HepG2 (cell line): ENCODE data around the gene ITPRIPL1. TPM values are rescaled to one million over a fixed set of nuclear protein-coding genes. Genes with fewer than 3 reads are reported as not detected.

ENCODE experiments used
- GPN1 ChIP-seq: sonication (generic); formaldehyde crosslinking; IDR thresholded peaks from 2 replicates; pipeline ENCODE4 v1.5.1; 2020; ENCODE audit warnings: missing genetic modification reagents, borderline replicate concordance
- IRF2 ChIP-seq: IDR thresholded peaks from 2 replicates; pipeline ENCODE4 v1.6.1; 2018; ENCODE audit warnings: missing genetic modification reagents, missing compliant biosample characterization
- KLF16 ChIP-seq, 2 experiments: sonication (generic) in 1 of 2; formaldehyde crosslinking in 1 of 2; IDR thresholded peaks; 2 replicates each; pipeline versions ENCODE4 v1.6.1 to v1.8.0; 2016 to 2023; ENCODE audit warnings: missing genetic modification reagents in 2 of 2, missing compliant biosample characterization in 1 of 2
- NCOA2 ChIP-seq: sonication (generic); formaldehyde crosslinking; IDR thresholded peaks from 2 replicates; pipeline ENCODE4 v1.8.0; 2022; ENCODE audit warnings: inconsistent platforms
- NKX3-1 ChIP-seq: sonication (generic); formaldehyde crosslinking; IDR thresholded peaks from 2 replicates; pipeline ENCODE4 v1.5.0; 2020; ENCODE audit warnings: missing genetic modification reagents
- NRL ChIP-seq: sonication (generic); formaldehyde crosslinking; IDR thresholded peaks from 2 replicates; pipeline ENCODE4 v1.5.0; 2020; ENCODE audit warnings: missing genetic modification reagents, mild to moderate bottlenecking, moderate library complexity, borderline replicate concordance
- POGZ ChIP-seq: sonication (generic); formaldehyde crosslinking; IDR thresholded peaks from 2 replicates; pipeline ENCODE4 v1.4.0; 2020; ENCODE audit warnings: mild to moderate bottlenecking, missing genetic modification reagents
- SMAD1 ChIP-seq: sonication (generic); formaldehyde crosslinking; IDR thresholded peaks from 2 replicates; pipeline ENCODE4 v1.4.0; 2020; ENCODE audit warnings: missing genetic modification reagents, low read depth, mild to moderate bottlenecking, borderline replicate concordance
- ZBTB8A ChIP-seq: sonication (generic); formaldehyde crosslinking; IDR thresholded peaks from 2 replicates; pipeline ENCODE4 v1.4.0; 2020; ENCODE audit warnings: mild to moderate bottlenecking, low read depth, missing genetic modification reagents, borderline replicate concordance
- ZFP90 ChIP-seq: sonication (generic); formaldehyde crosslinking; IDR thresholded peaks from 2 replicates; pipeline ENCODE4 v1.8.0; 2022; ENCODE audit warnings: missing genetic modification reagents, mild to moderate bottlenecking, inconsistent platforms, borderline replicate concordance
- ZNF296 ChIP-seq: sonication (generic); formaldehyde crosslinking; conservative IDR thresholded peaks from 2 replicates; pipeline ENCODE4 v1.5.0; 2020; ENCODE audit warnings: mild to moderate bottlenecking, missing genetic modification reagents
- ZNF556 ChIP-seq: sonication (generic); formaldehyde crosslinking; IDR thresholded peaks from 2 replicates; pipeline ENCODE4 v1.4.0; 2020; ENCODE audit warnings: mild to moderate bottlenecking, missing genetic modification reagents, borderline replicate concordance
- ZNF574 ChIP-seq: sonication (generic); formaldehyde crosslinking; IDR thresholded peaks from 2 replicates; pipeline ENCODE4 v1.4.0; 2020; ENCODE audit warnings: missing genetic modification reagents
- ZNF75D ChIP-seq: sonication (generic); formaldehyde crosslinking; IDR thresholded peaks from 2 replicates; pipeline ENCODE4 v1.8.1; 2023; ENCODE audit warnings: missing genetic modification reagents, mild to moderate bottlenecking, borderline replicate concordance
- polyA plus RNA-seq, 8 experiments: library from polyadenylated mRNA; depleted of rRNA in 3 of 8; stranded (reverse) in 7 of 8; unstranded in 1 of 8; fragments of >200 nt; fragmentation: Illumina TruSeq in 4 of 8; extraction: Trizol in 4 of 8; gene quantifications; 2 replicates each; pipeline versions ENCODE4 v1.2.1 to v1.2.3, GENCODE V29; 2011 to 2016; ENCODE audit warnings: low read depth in 4 of 8, missing spikeins in 1 of 8, mixed read lengths in 1 of 8; ENCODE audit not compliant: insufficient read depth in 1 of 8
- total RNA-seq, 5 experiments: library from RNA; depleted of rRNA; stranded (reverse); fragments of >200 nt; fragmentation: Illumina TruSeq; extraction: Trizol; gene quantifications; 2 replicates each; pipeline ENCODE4 v1.2.3, GENCODE V29; 2016; ENCODE audit warnings: low read depth in 1 of 5
- TF ChIP-seq, protein P1 (sequence below): sonication (generic); formaldehyde crosslinking; IDR thresholded peaks from 2 replicates; pipeline ENCODE4 v1.5.1; 2020; ENCODE audit warnings: missing genetic modification reagents, mild to moderate bottlenecking, borderline replicate concordance
- TF ChIP-seq, protein P2 (sequence below): sonication (generic); formaldehyde crosslinking; IDR thresholded peaks from 2 replicates; pipeline ENCODE4 v1.8.1; 2023; ENCODE audit warnings: missing genetic modification reagents, inconsistent platforms, borderline replicate concordance
- TF ChIP-seq, protein P3 (sequence below): sonication (generic); formaldehyde crosslinking; IDR thresholded peaks from 2 replicates; pipeline ENCODE4 v1.4.0; 2020; ENCODE audit warnings: missing genetic modification reagents, mild to moderate bottlenecking, borderline replicate concordance
- TF ChIP-seq, protein P4 (sequence below): sonication (generic); formaldehyde crosslinking; IDR thresholded peaks from 2 replicates; pipeline ENCODE4 v1.5.1; 2020; ENCODE audit warnings: missing genetic modification reagents, mild to moderate bottlenecking, borderline replicate concordance

Gene ITPRIPL1
- total and polyA plus RNA-seq, 2 of the 13 experiments (the other 11 are each of a cell fraction or from before 2014, with no cell fraction given), result 4.3 to 11.7 TPM

DNA sequence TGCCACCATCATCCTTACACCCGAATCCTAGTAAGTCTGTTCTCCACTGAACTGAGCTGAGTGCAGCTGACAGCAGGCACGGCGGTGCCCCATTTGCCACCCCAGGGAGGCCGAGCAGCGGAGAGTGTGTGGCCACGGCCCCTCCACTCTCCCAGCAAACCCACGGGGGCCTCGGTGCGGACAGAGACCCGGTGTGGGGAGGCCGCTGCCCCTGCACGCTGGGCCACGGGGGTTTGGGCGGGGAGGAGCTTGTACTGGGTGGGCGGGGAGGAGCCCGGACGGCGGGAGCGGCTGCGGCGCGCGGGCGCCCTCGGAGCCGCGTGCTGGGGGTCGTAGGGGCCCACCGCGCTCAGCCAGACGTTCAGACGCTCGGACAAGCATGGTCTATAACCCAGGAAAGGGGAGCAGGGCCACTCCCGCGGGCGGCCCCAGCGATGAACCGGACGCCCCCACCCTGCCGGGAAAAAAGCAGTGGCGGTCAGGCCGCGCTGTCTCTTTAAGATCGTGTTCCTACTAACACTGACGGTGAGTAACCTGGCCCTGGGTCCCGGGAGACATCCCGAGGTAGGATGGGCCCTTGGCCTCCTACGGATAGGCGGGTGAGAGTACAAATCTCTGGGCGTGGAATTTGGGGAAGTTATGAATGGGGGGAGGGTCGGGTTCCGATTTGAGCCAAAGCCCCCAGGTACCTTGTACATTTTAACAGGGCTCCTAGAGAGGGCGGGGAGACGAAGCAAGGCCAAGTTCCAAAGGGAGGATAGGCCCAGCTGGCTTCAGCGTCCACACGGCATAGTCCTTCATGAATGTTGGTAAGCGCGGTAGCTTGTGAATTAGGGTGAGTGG is at the start of gene ITPRIPL1 (continued):
- TF ChIP-seq, protein P1, sequence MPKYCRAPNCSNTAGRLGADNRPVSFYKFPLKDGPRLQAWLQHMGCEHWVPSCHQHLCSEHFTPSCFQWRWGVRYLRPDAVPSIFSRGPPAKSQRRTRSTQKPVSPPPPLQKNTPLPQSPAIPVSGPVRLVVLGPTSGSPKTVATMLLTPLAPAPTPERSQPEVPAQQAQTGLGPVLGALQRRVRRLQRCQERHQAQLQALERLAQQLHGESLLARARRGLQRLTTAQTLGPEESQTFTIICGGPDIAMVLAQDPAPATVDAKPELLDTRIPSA, result no peak
- TF ChIP-seq POGZ (CRISPR knock-in tag), result no peak
- no peak; the same call in 1 of the 2 replicates for TF ChIP-seq ZNF556 (CRISPR knock-in tag)
- TF ChIP-seq ZBTB8A (CRISPR knock-in tag), result no peak
- TF ChIP-seq NKX3-1 (CRISPR knock-in tag), result no peak
- TF ChIP-seq, protein P2, sequence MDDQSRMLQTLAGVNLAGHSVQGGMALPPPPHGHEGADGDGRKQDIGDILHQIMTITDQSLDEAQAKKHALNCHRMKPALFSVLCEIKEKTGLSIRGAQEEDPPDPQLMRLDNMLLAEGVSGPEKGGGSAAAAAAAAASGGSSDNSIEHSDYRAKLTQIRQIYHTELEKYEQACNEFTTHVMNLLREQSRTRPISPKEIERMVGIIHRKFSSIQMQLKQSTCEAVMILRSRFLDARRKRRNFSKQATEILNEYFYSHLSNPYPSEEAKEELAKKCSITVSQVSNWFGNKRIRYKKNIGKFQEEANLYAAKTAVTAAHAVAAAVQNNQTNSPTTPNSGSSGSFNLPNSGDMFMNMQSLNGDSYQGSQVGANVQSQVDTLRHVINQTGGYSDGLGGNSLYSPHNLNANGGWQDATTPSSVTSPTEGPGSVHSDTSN (CRISPR knock-in tag), result no peak
- TF ChIP-seq SMAD1, result 0 out of 2 replicates have a peak, but pooled peaks have one; percentile 64
- TF ChIP-seq NCOA2 (CRISPR knock-in tag), result no peak
- no peak; the same call in 1 of the 2 replicates for TF ChIP-seq IRF2 (CRISPR knock-in tag)
- TF ChIP-seq, protein P3, sequence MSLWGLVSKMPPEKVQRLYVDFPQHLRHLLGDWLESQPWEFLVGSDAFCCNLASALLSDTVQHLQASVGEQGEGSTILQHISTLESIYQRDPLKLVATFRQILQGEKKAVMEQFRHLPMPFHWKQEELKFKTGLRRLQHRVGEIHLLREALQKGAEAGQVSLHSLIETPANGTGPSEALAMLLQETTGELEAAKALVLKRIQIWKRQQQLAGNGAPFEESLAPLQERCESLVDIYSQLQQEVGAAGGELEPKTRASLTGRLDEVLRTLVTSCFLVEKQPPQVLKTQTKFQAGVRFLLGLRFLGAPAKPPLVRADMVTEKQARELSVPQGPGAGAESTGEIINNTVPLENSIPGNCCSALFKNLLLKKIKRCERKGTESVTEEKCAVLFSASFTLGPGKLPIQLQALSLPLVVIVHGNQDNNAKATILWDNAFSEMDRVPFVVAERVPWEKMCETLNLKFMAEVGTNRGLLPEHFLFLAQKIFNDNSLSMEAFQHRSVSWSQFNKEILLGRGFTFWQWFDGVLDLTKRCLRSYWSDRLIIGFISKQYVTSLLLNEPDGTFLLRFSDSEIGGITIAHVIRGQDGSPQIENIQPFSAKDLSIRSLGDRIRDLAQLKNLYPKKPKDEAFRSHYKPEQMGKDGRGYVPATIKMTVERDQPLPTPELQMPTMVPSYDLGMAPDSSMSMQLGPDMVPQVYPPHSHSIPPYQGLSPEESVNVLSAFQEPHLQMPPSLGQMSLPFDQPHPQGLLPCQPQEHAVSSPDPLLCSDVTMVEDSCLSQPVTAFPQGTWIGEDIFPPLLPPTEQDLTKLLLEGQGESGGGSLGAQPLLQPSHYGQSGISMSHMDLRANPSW (CRISPR knock-in tag), result no peak
- TF ChIP-seq GPN1 (CRISPR knock-in tag), result no peak
- peak in 1 of 2 experiments; percentile 43; a peak in 1 of 4 replicates for TF ChIP-seq KLF16 (CRISPR knock-in tag; IDR thresholded peaks at IDR 0.05)
- TF ChIP-seq, protein P4, sequence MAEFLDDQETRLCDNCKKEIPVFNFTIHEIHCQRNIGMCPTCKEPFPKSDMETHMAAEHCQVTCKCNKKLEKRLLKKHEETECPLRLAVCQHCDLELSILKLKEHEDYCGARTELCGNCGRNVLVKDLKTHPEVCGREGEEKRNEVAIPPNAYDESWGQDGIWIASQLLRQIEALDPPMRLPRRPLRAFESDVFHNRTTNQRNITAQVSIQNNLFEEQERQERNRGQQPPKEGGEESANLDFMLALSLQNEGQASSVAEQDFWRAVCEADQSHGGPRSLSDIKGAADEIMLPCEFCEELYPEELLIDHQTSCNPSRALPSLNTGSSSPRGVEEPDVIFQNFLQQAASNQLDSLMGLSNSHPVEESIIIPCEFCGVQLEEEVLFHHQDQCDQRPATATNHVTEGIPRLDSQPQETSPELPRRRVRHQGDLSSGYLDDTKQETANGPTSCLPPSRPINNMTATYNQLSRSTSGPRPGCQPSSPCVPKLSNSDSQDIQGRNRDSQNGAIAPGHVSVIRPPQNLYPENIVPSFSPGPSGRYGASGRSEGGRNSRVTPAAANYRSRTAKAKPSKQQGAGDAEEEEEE (CRISPR knock-in tag), result 0 out of 2 replicates have a peak, but pooled peaks have one; percentile 7
- TF ChIP-seq ZNF296 (CRISPR knock-in tag), result no peak; the same call in 1 of the 2 replicates
- peak; percentile 32; the same call in 1 of the 2 replicates for TF ChIP-seq ZFP90 (CRISPR knock-in tag)
- TF ChIP-seq ZNF574 (CRISPR knock-in tag), result peak; percentile 48; the same call in 1 of the 2 replicates
- peak; percentile 84; the same call in 1 of the 2 replicates for TF ChIP-seq ZNF75D (CRISPR knock-in tag)
- TF ChIP-seq NRL (CRISPR knock-in tag), result no peak; the same call in none of the 2 replicates
